SU-DHL-6 (cell line): ENCODE measurements around the gene CAPN1.

ENCODE experiments used
- CTCF ChIP-seq: fragments of 200-600 bp; sonication (generic); IDR thresholded peaks from one replicate; pipeline ENCODE4 v1.5.1; 2017; ENCODE audit warnings: antibody characterized with exemption, mild to moderate bottlenecking, low read length, moderate library complexity; ENCODE audit not compliant: insufficient read depth, poor library complexity, severe bottlenecking
- EZH2phosphoT487 ChIP-seq: fragments of 200-600 bp; sonication (generic), shearing (Covaris generic); conservative IDR thresholded peaks from 2 replicates; pipeline ENCODE4 v1.6.1; 2018; ENCODE audit warnings: mild to moderate bottlenecking, antibody characterized with exemption, low read length, moderate library complexity, mixed read lengths

GRCh38 chr11:65207918-65208784, 26.4 kb downstream of the CAPN1 start:
- TF ChIP-seq CTCF (no peak), EZH2phosphoT487 (no peak)
